Keratinocyte (primary cell): ENCODE data around the gene ERICH6B.

ENCODE experiments used
- EZH2 ChIP-seq: IDR thresholded peaks from one replicate; pipeline ENCODE4 v1.6.1; 2012; ENCODE audit warnings: inconsistent platforms, mild to moderate bottlenecking, low read length, moderate library complexity
- TF ChIP-seq, protein P1 (sequence below), 3 experiments: IDR thresholded peaks in 1 of 3; conservative IDR thresholded peaks in 1 of 3; optimal IDR thresholded peaks in 1 of 3; 2 replicates in 2 of 3; 3 replicates in 1 of 3; pipeline versions ENCODE3 to v1.5.1; 2011; ENCODE audit warnings: low read length in 3 of 3, mild to moderate bottlenecking in 3 of 3, moderate library complexity in 2 of 3, control low read depth in 1 of 3, inconsistent platforms in 1 of 3; ENCODE audit not compliant: insufficient read depth in 2 of 3; ENCODE audit errors: extremely low read depth in 1 of 3

DNA sequence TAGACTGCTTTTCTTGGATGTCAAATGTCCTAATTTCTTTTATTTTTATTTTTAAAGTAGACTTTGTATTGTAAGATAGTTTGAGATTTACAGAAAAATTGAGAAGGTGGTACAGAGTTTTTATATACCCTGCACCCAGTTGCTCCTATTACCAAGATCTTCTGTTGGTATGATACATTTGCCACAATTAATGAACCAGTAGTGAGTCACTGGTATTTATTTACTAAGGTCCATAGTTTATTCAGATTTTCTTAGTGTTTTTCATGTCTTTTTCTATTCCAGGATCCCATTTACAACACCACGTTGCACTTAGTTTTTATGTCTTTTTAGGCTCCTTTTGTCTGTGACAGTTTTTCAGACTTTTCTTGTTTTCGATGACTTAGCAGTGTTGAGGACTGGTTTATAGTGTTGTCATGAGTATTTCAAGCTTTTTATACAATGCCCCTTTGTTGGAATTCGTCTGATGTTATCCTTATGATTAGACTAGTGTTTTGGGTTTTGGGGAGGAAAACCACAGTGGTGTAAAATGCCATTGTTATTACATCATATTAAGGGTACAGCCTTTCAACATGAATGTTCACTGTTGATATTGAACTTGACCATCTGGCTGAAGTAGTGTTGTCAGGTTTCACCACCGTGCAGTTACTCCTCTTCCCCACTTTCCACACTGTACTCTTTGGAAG, 114.9 kb downstream of the ERICH6B start:
- TF ChIP-seq, protein P1, sequence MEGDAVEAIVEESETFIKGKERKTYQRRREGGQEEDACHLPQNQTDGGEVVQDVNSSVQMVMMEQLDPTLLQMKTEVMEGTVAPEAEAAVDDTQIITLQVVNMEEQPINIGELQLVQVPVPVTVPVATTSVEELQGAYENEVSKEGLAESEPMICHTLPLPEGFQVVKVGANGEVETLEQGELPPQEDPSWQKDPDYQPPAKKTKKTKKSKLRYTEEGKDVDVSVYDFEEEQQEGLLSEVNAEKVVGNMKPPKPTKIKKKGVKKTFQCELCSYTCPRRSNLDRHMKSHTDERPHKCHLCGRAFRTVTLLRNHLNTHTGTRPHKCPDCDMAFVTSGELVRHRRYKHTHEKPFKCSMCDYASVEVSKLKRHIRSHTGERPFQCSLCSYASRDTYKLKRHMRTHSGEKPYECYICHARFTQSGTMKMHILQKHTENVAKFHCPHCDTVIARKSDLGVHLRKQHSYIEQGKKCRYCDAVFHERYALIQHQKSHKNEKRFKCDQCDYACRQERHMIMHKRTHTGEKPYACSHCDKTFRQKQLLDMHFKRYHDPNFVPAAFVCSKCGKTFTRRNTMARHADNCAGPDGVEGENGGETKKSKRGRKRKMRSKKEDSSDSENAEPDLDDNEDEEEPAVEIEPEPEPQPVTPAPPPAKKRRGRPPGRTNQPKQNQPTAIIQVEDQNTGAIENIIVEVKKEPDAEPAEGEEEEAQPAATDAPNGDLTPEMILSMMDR (optimal IDR thresholded peaks at IDR 0.05 in 1 of 3, IDR thresholded peaks at IDR 0.05 in 1 of 3, conservative IDR thresholded peaks at IDR 0.05 in 1 of 3; ENCODE audit: extremely low read depth in 1 of 3, insufficient read depth in 2 of 3, low read length in 3 of 3): no peak
- no peak for TF ChIP-seq EZH2
